ENCODE results near the gene GPR17. TPM values are rescaled to one million over a fixed set of nuclear protein-coding genes. Genes with fewer than 3 reads are reported as not detected.

GPR17 gene
- total RNA-seq, 1 experiment from 2014 or later, result 0.35 TPM

DNA sequence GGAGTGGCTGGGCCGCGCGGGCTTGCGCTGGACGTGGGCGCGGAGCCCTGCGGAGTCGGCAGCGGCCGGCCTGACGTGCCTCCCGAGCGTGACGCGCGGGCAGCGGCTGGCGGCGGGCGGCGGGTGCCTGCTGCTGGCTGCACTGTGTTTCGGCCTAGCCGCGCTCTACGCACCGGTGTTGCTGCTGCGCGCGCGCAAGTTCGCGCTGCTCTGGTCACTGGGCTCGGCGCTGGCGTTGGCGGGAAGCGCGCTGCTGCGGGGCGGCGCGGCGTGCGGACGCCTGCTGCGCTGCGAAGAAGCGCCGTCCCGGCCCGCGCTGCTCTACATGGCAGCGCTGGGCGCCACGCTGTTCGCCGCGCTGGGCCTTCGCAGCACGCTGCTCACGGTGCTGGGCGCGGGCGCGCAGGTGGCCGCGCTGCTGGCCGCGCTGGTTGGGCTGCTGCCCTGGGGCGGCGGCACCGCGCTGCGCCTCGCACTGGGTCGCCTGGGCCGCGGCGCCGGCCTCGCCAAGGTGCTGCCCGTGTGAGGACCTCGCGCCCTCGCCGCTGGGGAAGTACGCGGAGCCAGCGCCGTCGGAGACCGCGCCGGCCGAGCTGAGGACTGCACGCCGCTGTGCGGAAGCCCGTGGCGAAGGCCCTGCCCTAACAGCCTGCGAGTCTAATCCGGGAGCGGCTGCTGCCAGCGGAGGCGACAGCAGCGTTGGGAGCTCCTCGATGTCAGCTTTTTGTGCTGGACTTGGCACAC, 55.9 kb downstream of the GPR17 start:
- peaks cover 5% of the 10 kb centered on the region; the same call in 1 of the 2 replicates for H3K4me1 ChIP-seq (ENCODE audit: insufficient read depth, low read length)
- no peak overlapping the region for H3K4ac ChIP-seq (ENCODE audit: low read depth, low read length)
- peaks cover 3% of the 10 kb centered on the region; the same call in 1 of the 2 replicates for H3K79me2 ChIP-seq (ENCODE audit: insufficient read depth, low read length)
- no peaks in the 10 kb centered on the region for H3K79me1 ChIP-seq (ENCODE audit: insufficient read depth, low read depth, low read length, poor library complexity, severe bottlenecking)
- H4K20me1 ChIP-seq (ENCODE audit: control insufficient read depth, insufficient read depth, insufficient read length), result no peaks in the 10 kb centered on the region
- H3K23me2 ChIP-seq (ENCODE audit: insufficient read length, low read depth, low read length, poor library complexity, severe bottlenecking), result peaks cover 5% of the 10 kb centered on the region
- Mint-ChIP-seq H3K27me3 (ENCODE audit: low read depth) (peaks cover 14% of the 10 kb centered on the region), H3K36me3 (ENCODE audit: insufficient read depth in 1 of 3, low read depth in 3 of 3) (peaks cover 0 to 36% (median 34%) of the 10 kb centered on the region in 3 experiments; a peak in 6 of 7 replicates), H3K4me1 (peaks cover 18 to 24% of the 10 kb centered on the region in 2 experiments), H3K9me3 (peaks cover 0 to 4% of the 10 kb centered on the region in 2 experiments; a peak in 1 of 5 replicates), H3K27ac (peak overlapping the region in 2 of 3 experiments; percentile 69 to 81; a peak in 3 of 7 replicates), H3K4me3 (peak overlapping the region; percentile 85)
- H3K18ac ChIP-seq (ENCODE audit: insufficient read length, low read depth, low read length), result no peak overlapping the region
- peak overlapping the region; percentile 66 for H3K4me2 ChIP-seq (ENCODE audit: insufficient read depth, insufficient read length, low read length)
- H2BK15ac ChIP-seq (ENCODE audit: low read depth, low read length), result no peak overlapping the region
- TF ChIP-seq CTCF (conservative IDR thresholded peaks at IDR 0.05), result peak; percentile 19; the same call in 2 of the 3 replicates
- H3K27me3 ChIP-seq (ENCODE audit: insufficient read depth, low read length), result no peaks in the 10 kb centered on the region
- H3K9ac ChIP-seq (ENCODE audit: extremely low read depth, insufficient read length, low read length), result peak overlapping the region; percentile 64
- H2BK120ac ChIP-seq (ENCODE audit: low read depth, low read length, poor library complexity, severe bottlenecking), result no peak overlapping the region
- H3K27ac ChIP-seq (ENCODE audit: insufficient read length, low read depth, low read length), result no peak overlapping the region
- H3K23ac ChIP-seq (ENCODE audit: insufficient read length, low read depth, low read length), result no peak overlapping the region
- peak; percentile 75 for DNase-seq
- no peak overlapping the region for H2BK5ac ChIP-seq (ENCODE audit: insufficient read length, low read length)
- H2AK5ac ChIP-seq (ENCODE audit: insufficient read length, low read length), result no peak overlapping the region
- no peak overlapping the region for H4K8ac ChIP-seq (replicated peaks; ENCODE audit: insufficient read length, low read depth, low read length)
- no peak overlapping the region for H3T11ph ChIP-seq (ENCODE audit: low read length)
- H2AFZ ChIP-seq (ENCODE audit: low read length), result no peak overlapping the region
- no peak overlapping the region for H4K5ac ChIP-seq (ENCODE audit: insufficient read length, low read depth, low read length)
- H3K56ac ChIP-seq (ENCODE audit: insufficient read length, low read depth, low read length), result no peak overlapping the region
- H2BK12ac ChIP-seq (ENCODE audit: insufficient read length, low read depth, low read length), result no peak overlapping the region
- no peak overlapping the region for H4K91ac ChIP-seq (ENCODE audit: insufficient read length, low read depth, low read length)
- peak overlapping the region; percentile 86 for H3K14ac ChIP-seq (ENCODE audit: insufficient read depth, low read length)
- H3K9me3 ChIP-seq (ENCODE audit: control insufficient read depth, low read depth, low read length), result no peaks in the 10 kb centered on the region
- no CpG with 5 or more reads among the region's 108 CpGs for WGBS (ENCODE audit: extremely low coverage, insufficient read length, low lambda C conversion rate)
- no peak overlapping the region for H2BK20ac ChIP-seq (ENCODE audit: low read depth, low read length, poor library complexity, severe bottlenecking)

Other genes with a start within 250 kb of the GPR17 start
- 0.37 and 0.61 TPM in 2 replicates for gene PROC, start 227.7 kb upstream of the GPR17 start, total RNA-seq (2021)
- gene IWS1, start 119.7 kb upstream of the GPR17 start, total RNA-seq (2021), result 61.0 and 66.2 TPM in 2 replicates
- gene MYO7B, start 110.5 kb upstream of the GPR17 start, total RNA-seq (2021), result not detected in 2 replicates
- gene LIMS2, start 29.4 kb downstream of the GPR17 start, total RNA-seq (2021), result 5.7 and 5.9 TPM in 2 replicates
- 4.7 and 5.0 TPM in 2 replicates for gene SFT2D3, start 55.3 kb downstream of the GPR17 start, total RNA-seq (2021)
- 82.4 and 86.0 TPM in 2 replicates for gene WDR33, start 165.0 kb downstream of the GPR17 start, total RNA-seq (2021)
- gene POLR2D, start 212.0 kb downstream of the GPR17 start, total RNA-seq (2021), result 85.8 and 88.4 TPM in 2 replicates
- 20.0 and 20.3 TPM in 2 replicates for gene AMMECR1L, start 239.8 kb downstream of the GPR17 start, total RNA-seq (2021)

Measured in H9 (cell line).